Urothelium cell line (cell line): Measurements from ENCODE around the gene SP9.
A peak's percentile ranks its signal among the peaks of the same experiment; 100 is the strongest.
"Not testable (repeated sequence)": the region's sequence is repeated elsewhere in the genome, so short reads cannot be mapped to it uniquely, and the experiment has no call there.

Experiments
- DNase-seq: peaks from one replicate; pipeline ENCODE4 v3.0.0; 2011; ENCODE audit warnings: low spot score, mixed read lengths
- FAIRE-seq: peaks from 2 replicates; lab custom pipeline; 2011; peaks lifted over from hg19 to GRCh38; lab: Jason Lieb, UNC

SP9 gene

DNA sequence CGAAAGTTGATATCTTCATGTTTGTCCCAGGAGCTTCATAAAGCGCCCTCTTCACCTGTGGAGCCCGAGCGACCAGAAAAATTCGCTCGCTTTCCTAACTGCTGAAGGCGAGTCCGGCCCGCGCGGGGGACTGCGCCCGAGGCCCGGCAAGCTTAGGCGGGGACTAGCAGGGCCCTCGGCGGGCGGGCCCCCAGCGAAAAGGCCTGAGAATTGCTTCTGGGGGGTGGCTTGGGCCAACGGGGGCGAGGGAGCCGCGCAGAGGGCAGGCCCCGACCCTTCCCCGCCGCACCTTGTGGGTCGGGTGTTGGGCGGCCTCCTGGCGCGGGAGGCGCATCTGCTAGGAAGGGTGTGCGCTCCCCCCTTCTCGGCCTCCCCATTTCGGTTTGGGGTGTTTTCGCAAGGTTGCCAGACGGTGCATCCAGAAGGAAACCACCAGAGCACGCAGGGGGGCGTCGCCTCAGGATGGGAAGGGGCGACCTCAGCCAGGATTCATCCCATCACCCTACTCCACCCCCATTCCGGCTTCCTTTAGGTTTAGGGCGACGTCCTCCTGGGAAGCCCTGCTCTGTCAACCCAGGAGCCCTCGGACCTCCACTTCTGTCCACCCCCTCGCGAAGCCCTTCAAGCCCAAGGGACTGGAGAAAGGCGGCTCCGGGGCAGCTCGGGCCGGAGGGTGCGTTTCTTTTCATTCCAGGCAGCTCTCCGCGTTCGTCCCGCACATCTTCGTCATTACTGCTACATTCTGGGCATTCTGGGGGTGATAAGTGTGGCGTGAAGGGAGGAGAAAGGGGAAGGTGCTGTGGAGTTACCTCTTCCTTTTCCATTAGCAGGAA is 9.1 kb downstream of the SP9 start:
- no peak for FAIRE-seq
- no peak for DNase-seq

- DNase-seq, result peak; percentile 32
- no peak for FAIRE-seq
These were observed 10.1 kb downstream of the SP9 start for GRCh38 chr2:174344716-174345461.

- DNase-seq (no peak), FAIRE-seq (no peak)
These were observed 15.3 kb downstream of the SP9 start for GRCh38 chr2:174350018-174350417.

GRCh38 chr2:174350593-174351181 is 15.9 kb downstream of the SP9 start:
- no peak for FAIRE-seq
- DNase-seq, result no peak

DNA sequence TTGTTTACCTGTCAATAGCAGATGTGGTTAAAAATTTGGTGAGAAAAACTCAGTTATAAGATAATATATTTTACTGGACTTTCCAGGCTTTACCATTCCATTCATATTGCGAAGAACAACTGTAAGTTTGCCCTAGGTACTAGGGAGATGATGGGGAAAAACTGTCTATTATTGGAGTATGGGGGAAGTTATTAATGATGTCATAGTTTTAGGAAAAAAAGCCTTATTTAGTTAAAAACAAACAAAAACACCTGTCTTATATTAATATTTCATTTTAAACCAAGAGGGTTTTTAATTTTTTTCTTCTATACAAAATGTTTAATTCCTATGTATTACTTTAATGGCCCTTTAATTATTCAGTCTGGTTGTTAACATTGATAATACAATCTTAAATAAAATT is 18.2 kb downstream of the SP9 start:
- no peak for DNase-seq
- FAIRE-seq, result no peak

- no peak for DNase-seq
- no peak for FAIRE-seq
These were observed 21.6 kb downstream of the SP9 start for GRCh38 chr2:174356347-174356746.

DNA sequence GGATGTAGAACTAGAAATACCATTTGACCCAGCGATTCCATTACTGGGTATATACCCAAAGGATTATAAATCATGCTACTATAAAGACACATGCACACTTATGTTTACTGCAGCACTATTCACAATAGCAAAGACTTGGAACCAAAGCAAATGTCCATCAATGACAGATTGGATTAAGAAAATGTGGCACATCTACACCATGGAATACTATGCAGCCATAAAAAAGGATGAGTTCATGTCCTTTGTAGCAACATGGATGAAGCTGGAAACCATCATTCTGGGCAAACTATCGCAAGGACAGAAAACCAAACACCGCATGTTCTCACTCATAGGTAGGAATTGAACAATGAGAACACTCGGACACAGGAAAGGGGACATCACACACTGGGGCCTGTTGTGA is 24.9 kb downstream of the SP9 start:
- not testable (repeated sequence) for DNase-seq, FAIRE-seq

GRCh38 chr2:174362949-174363348 is 28.2 kb downstream of the SP9 start:
- FAIRE-seq, result no peak
- no peak for DNase-seq

DNA sequence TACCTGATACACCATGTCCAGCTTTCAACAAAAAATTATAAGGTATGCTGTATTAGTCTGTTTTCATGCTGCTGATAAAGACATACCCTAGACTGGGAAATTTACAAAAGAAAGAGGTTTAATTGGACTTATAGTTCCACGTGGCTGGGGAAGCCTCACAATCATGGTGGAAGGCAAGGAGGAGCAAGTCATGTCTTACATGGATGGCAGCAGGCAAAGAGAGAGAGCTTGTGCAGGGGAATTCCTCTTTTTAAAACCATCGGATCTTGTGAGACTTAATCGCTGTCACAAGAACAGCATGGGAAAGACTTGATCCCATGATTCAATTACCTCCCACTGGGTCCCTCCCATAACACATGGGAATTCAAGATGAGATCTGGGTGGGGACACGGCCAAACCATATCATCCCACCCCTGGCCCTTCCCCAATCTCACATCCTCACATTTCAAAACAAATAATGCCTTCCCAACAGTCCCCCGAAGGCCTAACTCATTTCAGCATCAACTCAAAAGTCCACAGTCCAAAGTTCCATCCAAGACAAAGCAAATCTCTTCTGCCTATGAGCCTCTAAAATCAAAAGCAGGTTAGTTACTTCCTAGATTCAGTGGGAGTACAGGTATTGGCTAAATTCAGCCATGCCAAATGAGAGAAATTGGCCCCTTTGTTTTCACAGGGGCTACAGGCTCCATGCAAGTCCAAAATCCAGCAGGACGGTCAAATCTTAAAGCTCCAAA is 28.9 kb downstream of the SP9 start:
- FAIRE-seq, DNase-seq: not testable (repeated sequence)

GRCh38 chr2:174364628-174365027 is 29.9 kb downstream of the SP9 start:
- DNase-seq, result no peak
- no peak for FAIRE-seq

DNA sequence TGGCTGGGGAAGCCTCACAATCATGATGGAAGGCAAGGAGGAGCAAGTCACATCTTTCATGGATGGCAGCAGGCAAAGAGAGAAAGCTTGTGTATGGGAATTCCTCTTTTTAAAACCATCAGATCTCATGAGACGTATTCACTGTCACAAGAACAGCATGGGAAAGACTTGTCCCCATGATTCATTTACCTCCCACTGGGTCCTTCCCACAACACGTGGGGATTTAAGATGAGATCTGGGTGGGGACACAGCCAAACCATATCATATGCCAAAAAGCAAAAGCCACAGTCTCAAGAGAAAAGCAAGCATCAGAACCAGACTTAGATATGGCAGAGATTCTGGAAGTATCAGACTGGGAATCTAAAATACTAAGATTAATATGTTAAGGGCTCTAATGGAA is 30.8 kb downstream of the SP9 start:
- FAIRE-seq, result no peak
- no peak for DNase-seq

DNA sequence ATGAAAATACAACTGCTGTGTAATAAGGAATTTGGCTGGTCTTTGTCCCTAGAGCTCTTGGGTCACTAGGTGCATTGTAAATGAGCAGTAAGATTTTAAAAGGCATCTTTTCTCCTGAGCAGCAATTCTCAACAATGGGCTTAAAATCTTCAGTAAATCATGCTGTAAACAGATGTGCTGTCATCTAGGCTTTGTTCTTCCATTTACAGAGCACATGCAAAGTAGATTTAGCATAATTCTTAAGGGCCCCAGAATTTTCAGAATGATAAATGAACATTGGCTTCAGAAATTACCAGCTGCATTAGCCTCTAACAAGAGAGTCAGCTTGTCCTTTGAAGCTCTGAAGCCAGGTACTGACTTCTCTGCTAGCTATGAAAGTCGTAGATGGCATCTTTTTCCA is 33.9 kb downstream of the SP9 start:
- no peak for DNase-seq
- no peak for FAIRE-seq

GRCh38 chr2:174376967-174377366 is 42.2 kb downstream of the SP9 start:
- DNase-seq (no peak), FAIRE-seq (no peak)

DNA sequence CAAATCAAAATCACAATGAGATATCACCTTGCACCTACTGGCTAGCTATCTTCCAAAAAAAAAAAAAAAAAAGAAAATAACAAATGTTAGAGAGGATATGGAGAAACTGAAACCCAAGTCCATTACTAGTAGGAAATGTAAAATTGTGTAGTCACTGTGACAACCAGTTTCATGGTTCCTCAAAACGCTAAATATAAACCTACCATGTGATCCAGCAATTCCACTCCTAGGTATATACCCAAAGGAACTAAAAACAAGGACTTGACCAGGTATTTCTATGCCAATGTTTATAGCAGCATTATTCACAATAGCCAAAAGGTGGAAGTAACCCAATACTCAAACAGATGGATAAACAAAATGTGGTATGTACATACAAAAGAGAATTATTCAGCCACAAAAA is 49.0 kb downstream of the SP9 start:
- no peak for DNase-seq
- FAIRE-seq, result no peak

- FAIRE-seq (no peak), DNase-seq (no peak)
These were observed 50.4 kb downstream of the SP9 start for GRCh38 chr2:174385201-174385600.
